GM12878 (cell line): Measurements from ENCODE around the gene SLC24A3. TPM values are rescaled to one million over a fixed set of nuclear protein-coding genes. Genes with fewer than 3 reads are reported as not detected.

ENCODE experiments used
- ATAC-seq: fragments of 200-7000 bp; cut with Tn5 transposase; 3 replicates; pipeline ENCODE4 v1.9.1; 2020; ENCODE audit warnings: mild to moderate bottlenecking, moderate library complexity
- BruUV-seq: library from RNA; stranded (reverse); fragments of 400-500 nt; replicated peaks from 2 replicates; lab custom pipeline; 2021; lab: Mats Ljungman, UMichigan
- CTCF ChIA-PET: fragments of 300-600 bp; sonication (Branson Sonifier 250); formaldehyde crosslinking; extraction: SDS; loops from one replicate; lab custom pipeline; 2021; ENCODE audit warnings: inconsistent platforms; lab: Yijun Ruan, JAX
- POLR2A ChIA-PET: fragments of 350-600 bp; formaldehyde crosslinking; extraction: SDS; loops from one replicate; lab custom pipeline; 2021; ENCODE audit warnings: inconsistent platforms; lab: Charles Lee
- RAD21 ChIA-PET: fragments of 300-600 bp; sonication (Branson Sonifier 250); formaldehyde crosslinking; loops from one replicate; lab custom pipeline; 2023; ENCODE audit warnings: antibody characterized with exemption; ENCODE audit not compliant: unreplicated experiment; lab: Charles Lee
- SMC1A ChIA-PET: fragments of 300-600 bp; sonication (Branson Sonifier 250); formaldehyde crosslinking; loops from one replicate; lab custom pipeline; 2023; ENCODE audit not compliant: unreplicated experiment, uncharacterized antibody; lab: Charles Lee
- DNase-seq: peaks from one replicate; pipeline ENCODE4 v3.0.0-alpha.2; 2011; ENCODE audit warnings: low read depth, low spot score
- FAIRE-seq: peaks from 3 replicates; lab custom pipeline; 2011; peaks lifted over from hg19 to GRCh38; lab: Jason Lieb, UNC
- H2AFZ ChIP-seq: 2 replicates; pipeline ENCODE4 v1.6.0; 2011; ENCODE audit warnings: low read depth, low read length, control low read depth; ENCODE audit not compliant: control insufficient read depth
- H3K27ac ChIP-seq: 2 replicates; pipeline ENCODE4 v1.5.1; 2011; ENCODE audit warnings: control low read depth; ENCODE audit not compliant: control insufficient read depth, insufficient read depth
- H3K27me3 ChIP-seq, 2 experiments: replicated peaks in 1 of 2; 2 replicates each; pipeline versions ENCODE4 v1.6.0 to v1.6.1; 2011; ENCODE audit warnings: low read length in 1 of 2; ENCODE audit not compliant: control insufficient read depth in 2 of 2, insufficient read depth in 2 of 2
- H3K36me3 ChIP-seq, 2 experiments: 2 replicates each; pipeline ENCODE4 v1.5.1; 2011; ENCODE audit warnings: low read length in 1 of 2; ENCODE audit not compliant: control insufficient read depth in 2 of 2, insufficient read depth in 2 of 2
- H3K4me1 ChIP-seq: 2 replicates; pipeline ENCODE4 v1.6.1; 2011; ENCODE audit warnings: mild to moderate bottlenecking, low read length, moderate library complexity, mixed read lengths; ENCODE audit not compliant: control insufficient read depth, insufficient read depth
- H3K4me2 ChIP-seq: 2 replicates; pipeline ENCODE4 v1.6.0; 2011; ENCODE audit warnings: control low read depth; ENCODE audit not compliant: control insufficient read depth, insufficient read depth
- H3K4me3 ChIP-seq: fragments of 200-600 bp; sonication (generic); 2 replicates; pipeline ENCODE4 v1.5.1; 2016
- H3K79me2 ChIP-seq: 2 replicates; pipeline ENCODE4 v1.6.0; 2011; ENCODE audit warnings: low read length; ENCODE audit not compliant: control insufficient read depth, insufficient read depth
- H3K9ac ChIP-seq: 2 replicates; pipeline ENCODE4 v1.8.0; 2011; ENCODE audit warnings: low read length, control low read depth, mixed read lengths; ENCODE audit not compliant: control insufficient read depth, insufficient read depth
- H3K9me3 ChIP-seq: replicated peaks from 3 replicates; pipeline ENCODE4 v1.5.1; 2011; ENCODE audit warnings: mild to moderate bottlenecking, low read length; ENCODE audit not compliant: control insufficient read depth, insufficient read depth
- H4K20me1 ChIP-seq: 2 replicates; pipeline ENCODE4 v1.6.0; 2011; ENCODE audit not compliant: control insufficient read depth, insufficient read depth
- BACH1 ChIP-seq: fragments of 450-650 bp; IDR thresholded peaks from 2 replicates; pipeline ENCODE4 v1.6.1; 2017; ENCODE audit warnings: mild to moderate bottlenecking, borderline replicate concordance
- E4F1 ChIP-seq: fragments of 450-650 bp; IDR thresholded peaks from 2 replicates; pipeline ENCODE4 v1.6.1; 2018; ENCODE audit warnings: borderline replicate concordance, mild to moderate bottlenecking; ENCODE audit not compliant: partially characterized antibody
- GATAD2B ChIP-seq: fragments of 450-650 bp; conservative IDR thresholded peaks from 2 replicates; pipeline ENCODE4 v1.6.1; 2017; ENCODE audit warnings: low read depth, mild to moderate bottlenecking, moderate library complexity
- IRF3 ChIP-seq: fragments of 450-650 bp; IDR thresholded peaks from 2 replicates; pipeline ENCODE4 v1.6.1; 2014; ENCODE audit warnings: mild to moderate bottlenecking
- IRF4 ChIP-seq: IDR thresholded peaks from 2 replicates; pipeline ENCODE4 v1.6.1; 2011; ENCODE audit warnings: low read depth, low read length
- NRF1 ChIP-seq: conservative IDR thresholded peaks from 2 replicates; pipeline ENCODE4 v1.6.1; 2011; ENCODE audit warnings: mild to moderate bottlenecking, low read depth, low read length, improper control_type of control experiment
- PKNOX1 ChIP-seq: fragments of 450-650 bp; IDR thresholded peaks from 2 replicates; pipeline ENCODE4 v1.6.1; 2016; ENCODE audit warnings: mild to moderate bottlenecking
- POLR2AphosphoS2 ChIP-seq: IDR thresholded peaks from 2 replicates; pipeline ENCODE4 v1.6.1; 2011; ENCODE audit warnings: low read depth, mild to moderate bottlenecking, low read length, improper control_type of control experiment, moderate library complexity
- SREBF2 ChIP-seq: IDR thresholded peaks from 2 replicates; pipeline ENCODE4 v1.6.1; 2012; ENCODE audit warnings: mild to moderate bottlenecking, low read length
- ZNF592 ChIP-seq: fragments of 450-650 bp; IDR thresholded peaks from 2 replicates; pipeline ENCODE4 v1.6.1; 2017; ENCODE audit warnings: mild to moderate bottlenecking, moderate library complexity
- ZSCAN29 ChIP-seq: fragments of 450-650 bp; IDR thresholded peaks from 2 replicates; pipeline ENCODE4 v1.6.1; 2017; ENCODE audit warnings: mild to moderate bottlenecking, moderate library complexity
- WGBS: methylation state at CpG from one replicate; pipeline ENCODE4 v1.1.6; 2016; ENCODE audit warnings: low lambda C conversion rate; ENCODE audit not compliant: insufficient replicate concordance, insufficient coverage; ENCODE audit errors: missing lambda C conversion rate; 5-methylcytosine and 5-hydroxymethylcytosine counted together
- in situ Hi-C: fragments of 300-500 bp; cut with MboI; formaldehyde crosslinking; loops from 9 replicates; pipeline ENCODE4 v1.14.3; 2018; ENCODE audit warnings: mixed read lengths
- intact Hi-C: fragments of 100-400 bp; cut with micrococcal nuclease; formaldehyde crosslinking; loops from one replicate; pipeline ENCODE4 v1.14.2; 2022; ENCODE audit not compliant: unreplicated experiment
- polyA plus RNA-seq, 11 experiments: library from polyadenylated mRNA; depleted of rRNA in 4 of 11; unstranded in 6 of 11; stranded (reverse) in 5 of 11; fragments of >200 nt; fragmentation: Nextera tagmentation in 4 of 11; fragmentation: Illumina TruSeq in 1 of 11; extraction: Ambion mirVana in 4 of 11; extraction: Trizol in 1 of 11; gene quantifications; 1 replicate in 1 of 11; 2 replicates in 10 of 11; pipeline versions ENCODE4 v1.2.1 to v1.2.3, GENCODE V29; 2011 to 2016; ENCODE audit warnings: inconsistent platforms in 2 of 11, missing spikeins in 2 of 11, low read depth in 1 of 11
- total RNA-seq, 4 experiments: library from RNA; depleted of rRNA in 3 of 4; stranded (reverse); fragments of >200 nt in 3 of 4; fragmentation: Illumina TruSeq in 1 of 4; extraction: Trizol in 1 of 4; gene quantifications; 2 replicates each; pipeline versions ENCODE4 v1.2.1 to v1.2.3, GENCODE V29; 2013 to 2021

SLC24A3 gene
- total and polyA plus RNA-seq, 10 of the 15 experiments (the other 5 are each of a cell fraction or from before 2014, with no cell fraction given): 0.04 TPM; not detected in 9

- no peak for TF ChIP-seq E4F1
- no peak for TF ChIP-seq ZNF592
- no peak for TF ChIP-seq GATAD2B
- TF ChIP-seq NRF1: no peak
These were observed 165.6 kb downstream of the SLC24A3 start (continued) for GRCh38 chr20:19378058-19378457.

GRCh38 chr20:19380211-19380610, 167.8 kb downstream of the SLC24A3 start:
- WGBS: 61% methylated on average over 6 of the region's 6 CpGs
- no peak overlapping the region for H3K4me2 ChIP-seq
- ATAC-seq: no peak
- H3K9me3 ChIP-seq: no peaks in the 10 kb centered on the region
- FAIRE-seq: no peak
- no peaks in the 10 kb centered on the region for H3K36me3 ChIP-seq
- no peak overlapping the region for H2AFZ ChIP-seq
- no peaks in the 10 kb centered on the region; a peak in 1 of 4 replicates for H3K27me3 ChIP-seq
- ChIA-PET POLR2A (no interaction called here), RAD21 (no interaction called here), SMC1A (no interaction called here), CTCF (no interaction called here)
- H3K4me3 ChIP-seq: no peak overlapping the region
- no peaks in the 10 kb centered on the region for H3K4me1 ChIP-seq
- H3K9ac ChIP-seq: no peak overlapping the region
- H3K79me2 ChIP-seq: no peaks in the 10 kb centered on the region
- no peak overlapping the region for H3K27ac ChIP-seq
- TF ChIP-seq PKNOX1 (no peak), IRF3 (no peak), ZSCAN29 (no peak), POLR2AphosphoS2 (no peak), BACH1 (no peak), SREBF2 (no peak), IRF4 (no peak)
- BruUV-seq: no TSS peak
- DNase-seq: no peak
- in situ Hi-C loops: no loop called here
- no peaks in the 10 kb centered on the region for H4K20me1 ChIP-seq
- intact Hi-C loops: no loop called here
